H1 (cell line): ENCODE measurements around the gene NDUFAB1. TPM values are rescaled to one million over a fixed set of nuclear protein-coding genes. Genes with fewer than 3 reads are reported as not detected.
"Not testable (repeated sequence)": the region's sequence is repeated elsewhere in the genome, so short reads cannot be mapped to it uniquely, and the experiment has no call there.

Source experiments
- CTCF ChIA-PET: fragments of 300-600 bp; sonication (Branson Sonifier 250); formaldehyde crosslinking; loops from one replicate; lab custom pipeline; 2021; ENCODE audit not compliant: partially characterized antibody; lab: Charles Lee
- POLR2A ChIA-PET: fragments of 300-600 bp; sonication (Branson Sonifier 250); formaldehyde crosslinking; loops from one replicate; lab custom pipeline; 2021; ENCODE audit warnings: inconsistent platforms; ENCODE audit not compliant: partially characterized antibody; lab: Charles Lee
- DNase-seq, 2 experiments: peaks; one replicate each; pipeline versions ENCODE4 v3.0.0 to v3.0.0-alpha.2; 2010 to 2022; ENCODE audit warnings: low spot score in 2 of 2, low read depth in 1 of 2, mixed read lengths in 1 of 2
- FAIRE-seq: peaks from 2 replicates; lab custom pipeline; 2011; peaks lifted over from hg19 to GRCh38; lab: Jason Lieb, UNC
- H2AFZ ChIP-seq: 2 replicates; pipeline ENCODE4 v1.8.1; 2012; ENCODE audit warnings: low read length, inconsistent platforms
- H2AK5ac ChIP-seq: 2 replicates; pipeline ENCODE4 v1.6.1; 2013; ENCODE audit warnings: low read depth, low read length
- H2BK120ac ChIP-seq: replicated peaks from 2 replicates; pipeline ENCODE3; 2013; ENCODE audit warnings: low read depth, low read length, inconsistent platforms
- H2BK12ac ChIP-seq: 2 replicates; pipeline ENCODE4 v1.6.1; 2013; ENCODE audit warnings: low read depth, low read length
- H2BK15ac ChIP-seq: 2 replicates; pipeline ENCODE4 v1.6.1; 2013; ENCODE audit warnings: low read length
- H2BK20ac ChIP-seq: 2 replicates; pipeline ENCODE4 v1.6.1; 2013; ENCODE audit warnings: low read length
- H2BK5ac ChIP-seq: 2 replicates; pipeline ENCODE4 v1.6.1; 2013; ENCODE audit warnings: low read depth, low read length
- H3K14ac ChIP-seq: 2 replicates; pipeline ENCODE4 v1.6.1; 2013; ENCODE audit warnings: inconsistent platforms; ENCODE audit not compliant: insufficient read length
- H3K18ac ChIP-seq: 2 replicates; pipeline ENCODE4 v1.6.1; 2013; ENCODE audit warnings: low read length; ENCODE audit errors: extremely low read depth
- H3K23ac ChIP-seq: 2 replicates; pipeline ENCODE4 v1.6.1; 2013; ENCODE audit warnings: inconsistent platforms; ENCODE audit not compliant: insufficient read length
- H3K23me2 ChIP-seq: 2 replicates; pipeline ENCODE4 v1.6.1; 2013; ENCODE audit warnings: low read depth, low read length
- H3K27ac ChIP-seq: 2 replicates; pipeline ENCODE4 v1.6.1; 2011; ENCODE audit warnings: low read depth, low read length, inconsistent platforms
- H3K27me3 ChIP-seq, 4 experiments: replicated peaks in 1 of 4; 1 replicate in 1 of 4; 2 replicates in 3 of 4; pipeline versions ENCODE4 v1.6.1 to v1.8.1; 2011 to 2013; ENCODE audit warnings: low read length in 3 of 4, mild to moderate bottlenecking in 3 of 4, inconsistent platforms in 2 of 4, mixed read lengths in 2 of 4, moderate library complexity in 1 of 4; ENCODE audit not compliant: control insufficient read depth in 3 of 4, insufficient read depth in 3 of 4; ENCODE audit errors: extremely low read depth in 1 of 4
- H3K36me3 ChIP-seq, 4 experiments: 2 replicates each; pipeline versions ENCODE4 v1.6.1 to v1.8.1; 2011 to 2013; ENCODE audit warnings: mild to moderate bottlenecking in 4 of 4, low read length in 3 of 4, moderate library complexity in 2 of 4, control low read depth in 1 of 4, inconsistent platforms in 1 of 4; ENCODE audit not compliant: insufficient read depth in 4 of 4, control insufficient read depth in 2 of 4
- H3K4ac ChIP-seq: replicated peaks from 2 replicates; pipeline ENCODE3; 2013; ENCODE audit warnings: low read length, low read depth, mixed read lengths, inconsistent platforms; ENCODE audit not compliant: insufficient read length
- H3K4me1 ChIP-seq, 4 experiments: replicated peaks in 1 of 4; 1 replicate in 1 of 4; 2 replicates in 3 of 4; pipeline versions ENCODE4 v1.6.1 to v1.8.1; 2011 to 2013; ENCODE audit warnings: low read length in 3 of 4, inconsistent platforms in 2 of 4, mixed read lengths in 1 of 4; ENCODE audit not compliant: insufficient read depth in 4 of 4, control insufficient read depth in 3 of 4
- H3K4me2 ChIP-seq, 2 experiments: 2 replicates each; pipeline versions ENCODE4 v1.6.1 to v1.8.1; 2011 to 2013; ENCODE audit warnings: low read depth in 2 of 2, low read length in 2 of 2, control low read depth in 1 of 2, inconsistent platforms in 1 of 2, mild to moderate bottlenecking in 1 of 2; ENCODE audit not compliant: insufficient read depth in 1 of 2
- H3K4me3 ChIP-seq, 4 experiments: fragments of 200-600, 300-600 bp in 1 of 4; sonication (generic), shearing (Covaris generic), sonication (Bioruptor Twin) in 1 of 4; 2 replicates each; pipeline versions ENCODE4 v1.5.1 to v1.8.1; 2011 to 2016; ENCODE audit warnings: low read length in 4 of 4, low read depth in 3 of 4, control low read depth in 2 of 4, inconsistent platforms in 2 of 4, mild to moderate bottlenecking in 2 of 4, mixed read lengths in 1 of 4, moderate library complexity in 1 of 4; ENCODE audit not compliant: insufficient read depth in 2 of 4; ENCODE audit errors: extremely low read depth in 1 of 4
- H3K56ac ChIP-seq: replicated peaks from 2 replicates; pipeline ENCODE3; 2013; ENCODE audit warnings: low read depth, mild to moderate bottlenecking, mixed read lengths, low read length, inconsistent platforms; ENCODE audit not compliant: insufficient read length
- H3K79me1 ChIP-seq: 2 replicates; pipeline ENCODE4 v1.6.1; 2013; ENCODE audit warnings: low read depth, low read length, control low read depth
- H3K79me2 ChIP-seq, 2 experiments: 2 replicates each; pipeline versions ENCODE4 v1.6.1 to v1.8.1; 2012 to 2013; ENCODE audit warnings: low read length in 2 of 2, mild to moderate bottlenecking in 2 of 2, inconsistent platforms in 1 of 2; ENCODE audit not compliant: insufficient read depth in 2 of 2, control insufficient read depth in 1 of 2
- H3K9ac ChIP-seq, 4 experiments: replicated peaks in 1 of 4; 1 replicate in 1 of 4; 2 replicates in 3 of 4; pipeline versions ENCODE4 v1.6.1 to v1.8.1; 2011 to 2013; ENCODE audit warnings: low read depth in 3 of 4, low read length in 3 of 4, control low read depth in 2 of 4, mild to moderate bottlenecking in 2 of 4, moderate library complexity in 2 of 4, inconsistent platforms in 1 of 4; ENCODE audit errors: extremely low read depth in 1 of 4
- H3K9me3 ChIP-seq, 2 experiments: 2 replicates each; pipeline versions ENCODE4 v1.6.1 to v1.8.1; 2012 to 2013; ENCODE audit warnings: mild to moderate bottlenecking in 2 of 2, moderate library complexity in 2 of 2, control low read depth in 1 of 2, inconsistent platforms in 1 of 2, low read depth in 1 of 2, low read length in 1 of 2, mixed read lengths in 1 of 2; ENCODE audit not compliant: insufficient read depth in 2 of 2
- H4K20me1 ChIP-seq, 2 experiments: replicated peaks in 1 of 2; 2 replicates each; pipeline versions ENCODE3 to v1.8.1; 2011 to 2013; ENCODE audit warnings: inconsistent platforms in 2 of 2, low read length in 2 of 2, mild to moderate bottlenecking in 1 of 2; ENCODE audit not compliant: insufficient read depth in 2 of 2, control insufficient read depth in 1 of 2
- H4K5ac ChIP-seq: 2 replicates; pipeline ENCODE4 v1.6.1; 2013; ENCODE audit warnings: low read length, low read depth, mixed read lengths, inconsistent platforms; ENCODE audit not compliant: insufficient read length
- H4K8ac ChIP-seq: 2 replicates; pipeline ENCODE4 v1.8.0; 2013; ENCODE audit warnings: mild to moderate bottlenecking, moderate library complexity, low read length, inconsistent platforms; ENCODE audit not compliant: insufficient read depth; ENCODE audit errors: extremely low read depth
- H4K91ac ChIP-seq: replicated peaks from 2 replicates; pipeline ENCODE3; 2013; ENCODE audit warnings: low read length, mixed read lengths, inconsistent platforms; ENCODE audit not compliant: insufficient read length
- WGBS, 2 experiments: shearing (Covaris generic) in 1 of 2; methylation state at CpG; one replicate each; pipeline versions ENCODE4 v1.1.6 to v1.1.7; 2013 to 2015; ENCODE audit warnings: low lambda C conversion rate in 2 of 2, mixed read lengths in 2 of 2, inconsistent platforms in 1 of 2, low coverage in 1 of 2, missing lambda C conversion rate in 1 of 2; ENCODE audit not compliant: insufficient replicate concordance in 2 of 2, insufficient coverage in 1 of 2, insufficient read length in 1 of 2; ENCODE audit errors: extremely low coverage in 1 of 2, missing lambda C conversion rate in 1 of 2; 5-methylcytosine and 5-hydroxymethylcytosine counted together
- polyA plus RNA-seq, 7 experiments: library from polyadenylated mRNA; depleted of rRNA in 3 of 7; stranded (reverse) in 5 of 7; unstranded in 2 of 7; fragments of >200 nt in 5 of 7; fragments of 200-250 nt in 2 of 7; gene quantifications; 1 replicate in 5 of 7; 2 replicates in 1 of 7; 4 replicates in 1 of 7; pipeline versions ENCODE4 v1.2.1 to v1.2.3, GENCODE V29; 2011 to 2013; ENCODE audit warnings: missing spikeins in 2 of 7, mixed read lengths in 2 of 7
- total RNA-seq: library from RNA; stranded (reverse); fragmentation: NEBNext Ultra II Directional; extraction: Animal tissue kit (Norgen Biotek cat#: 25700); gene quantifications from 2 replicates; pipeline ENCODE4 v1.2.1, GENCODE V29; 2021

NDUFAB1 gene
- total and polyA plus RNA-seq, 2 of the 8 experiments (the other 6 are each of a cell fraction or from before 2014, with no cell fraction given): 135 to 294 TPM

- not testable (repeated sequence) for H3K4ac ChIP-seq, H3K27ac ChIP-seq, H4K8ac ChIP-seq, H3K79me1 ChIP-seq, DNase-seq, H3K18ac ChIP-seq, H3K9me3 ChIP-seq, H2BK15ac ChIP-seq, H2BK5ac ChIP-seq, H3K79me2 ChIP-seq, H4K20me1 ChIP-seq, H3K27me3 ChIP-seq, H2AFZ ChIP-seq, H3K9ac ChIP-seq, H2BK120ac ChIP-seq, H3K4me1 ChIP-seq, H2AK5ac ChIP-seq, H3K4me3 ChIP-seq, H4K5ac ChIP-seq, H2BK20ac ChIP-seq, H3K14ac ChIP-seq, H3K56ac ChIP-seq, H3K23me2 ChIP-seq, H4K91ac ChIP-seq, H3K23ac ChIP-seq, H3K4me2 ChIP-seq, H2BK12ac ChIP-seq, FAIRE-seq
- ChIA-PET CTCF (interaction anchor here (1.4 kb wide), 1 partner anchor 14 kb away, joined by 5 read pairs; the partner anchor contains the start of gene NDUFAB1), POLR2A (interaction anchor here (1.1 to 1.4 kb wide), 2 partner anchors 10 to 40 kb away, joined by 3 to 5 read pairs; no protein-coding TSS in a partner anchor)
- 92% methylated on average over 6 of the region's 6 CpGs; no CpG with 5 or more reads in 1 of the 2 experiments for WGBS, 2 experiments
- H3K36me3 ChIP-seq: peaks cover 7 to 51% (median 13%) of the 10 kb centered on the region in 4 experiments
Measured at GRCh38 chr16:23610905-23611304, 14.8 kb upstream of the NDUFAB1 start.
